Measurements from ENCODE around the gene ACAA2. TPM values are rescaled to one million over a fixed set of nuclear protein-coding genes. Genes with fewer than 3 reads are reported as not detected.

The ACAA2 gene
- total RNA-seq, 1 experiment from 2014 or later = 18.2 TPM

DNA sequence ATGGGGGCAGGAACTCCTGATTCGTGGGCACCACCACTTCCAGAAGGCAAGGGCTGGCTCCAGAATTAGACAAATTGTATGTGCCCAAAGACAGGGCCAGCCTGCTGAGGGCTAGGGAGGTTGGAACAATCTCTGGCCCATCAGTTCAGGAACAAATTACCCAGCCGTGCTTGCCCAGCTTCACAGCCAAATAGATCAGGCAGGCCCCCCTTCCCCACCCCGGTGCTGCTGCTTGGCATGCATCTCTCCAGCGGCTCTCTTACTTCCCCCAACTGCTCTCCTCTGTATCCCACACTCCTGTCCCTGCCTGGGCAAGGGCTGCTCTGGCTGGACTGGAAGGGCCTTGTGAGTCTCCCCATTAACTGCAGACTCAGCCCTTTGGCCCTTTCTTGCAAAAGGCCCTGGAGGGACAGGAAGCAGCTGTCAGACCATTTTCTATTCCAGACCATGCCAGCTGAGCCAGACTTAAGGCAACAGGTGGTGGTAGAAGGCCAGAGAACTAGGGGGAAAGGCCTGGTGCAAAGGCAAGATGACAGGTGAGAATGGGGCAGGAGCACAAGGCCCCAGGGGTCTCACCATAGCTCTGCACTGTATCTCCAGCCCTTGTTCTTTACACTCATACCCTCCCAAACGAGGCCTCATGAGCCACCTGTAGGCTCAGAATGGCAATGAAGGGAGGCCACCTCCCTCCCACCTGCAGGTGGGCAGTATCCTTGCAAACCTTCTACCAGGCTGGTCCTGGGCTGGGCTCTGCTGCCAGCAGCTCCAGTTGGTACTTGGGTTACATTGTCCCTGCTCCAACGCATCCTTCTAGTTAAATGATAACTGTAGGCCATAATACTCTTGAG, 30.7 kb upstream of the ACAA2 start:
- Histone ChIP-seq H3K9ac (ENCODE audit: low read length) (no peak overlapping the region), H2AFZ (ENCODE audit: low read depth, low read length, poor library complexity, severe bottlenecking) (no peak overlapping the region), H3K9me3 (ENCODE audit: control insufficient read depth in 1 of 2, insufficient read depth in 1 of 2, low read depth in 1 of 2, low read length in 2 of 2) (no peaks in the 10 kb centered on the region), H3K4me2 (ENCODE audit: low read length) (no peak overlapping the region), H3K4me1 (ENCODE audit: control insufficient read depth in 1 of 2, insufficient read depth in 2 of 2, low read length in 2 of 2) (peaks cover 7 to 23% of the 10 kb centered on the region in 2 experiments), H4K20me1 (ENCODE audit: insufficient read depth) (no peaks in the 10 kb centered on the region), H3K9me2 (ENCODE audit: insufficient read depth) (no peaks in the 10 kb centered on the region), H3K4me3 (replicated peaks in 1 of 2; ENCODE audit: low read depth in 1 of 2, low read length in 2 of 2) (no peak overlapping the region), H3K27ac (ENCODE audit: low read depth, low read length) (no peak overlapping the region), H3K79me2 (ENCODE audit: insufficient read depth, low read length) (no peaks in the 10 kb centered on the region), H3K36me3 (ENCODE audit: control insufficient read depth in 1 of 2, insufficient read depth in 2 of 2, low read length in 2 of 2) (peaks cover 3 to 12% of the 10 kb centered on the region in 2 experiments; a peak in 3 of 4 replicates), H3K27me3 (ENCODE audit: insufficient read depth, low read length) (no peaks in the 10 kb centered on the region)
- ATAC-seq (peak; percentile 33; the same call in 1 of the 2 replicates), DNase-seq (ENCODE audit: low read depth, low spot score) (no peak)
- POLR2A ChIA-PET = no interaction called here
- CTCF ChIA-PET = no interaction called here
- TF ChIP-seq SIN3A (IDR thresholded peaks at IDR 0.05; ENCODE audit: low read depth) (no peak), EGR1 (IDR thresholded peaks at IDR 0.05; ENCODE audit: low read depth) (no peak), POLR2A (IDR thresholded peaks at IDR 0.05; ENCODE audit: borderline replicate concordance, extremely low read depth, insufficient read depth, insufficient read length) (no peak), JUND (IDR thresholded peaks at IDR 0.05) (no peak), CEBPB (IDR thresholded peaks at IDR 0.05; ENCODE audit: low read depth) (no peak), YY1 (IDR thresholded peaks at IDR 0.05; ENCODE audit: extremely low read depth, insufficient replicate concordance, low read depth, low read length) (no peak), SRF (IDR thresholded peaks at IDR 0.05; ENCODE audit: low read depth) (no peak), CBX3 (IDR thresholded peaks at IDR 0.05; ENCODE audit: low read depth) (no peak), ZFX (IDR thresholded peaks at IDR 0.05) (no peak), TCF7L2 (IDR thresholded peaks at IDR 0.05; ENCODE audit: borderline replicate concordance, extremely low read depth, insufficient read depth, insufficient read length) (no peak), ELF1 (IDR thresholded peaks at IDR 0.05; ENCODE audit: borderline replicate concordance, low read depth) (no peak), ZNF274 (IDR thresholded peaks at IDR 0.05; ENCODE audit: low read depth, low read length) (no peak), EZH2phosphoT487 (IDR thresholded peaks at IDR 0.05; ENCODE audit: borderline replicate concordance) (no peak), SP1 (IDR thresholded peaks at IDR 0.05; ENCODE audit: low read depth) (no peak), RAD21 (IDR thresholded peaks at IDR 0.05; ENCODE audit: low read depth) (no peak), FOSL1 (IDR thresholded peaks at IDR 0.05; ENCODE audit: low read depth) (no peak)
- TF ChIP-seq, protein P1, sequence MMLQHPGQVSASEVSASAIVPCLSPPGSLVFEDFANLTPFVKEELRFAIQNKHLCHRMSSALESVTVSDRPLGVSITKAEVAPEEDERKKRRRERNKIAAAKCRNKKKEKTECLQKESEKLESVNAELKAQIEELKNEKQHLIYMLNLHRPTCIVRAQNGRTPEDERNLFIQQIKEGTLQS (IDR thresholded peaks at IDR 0.05) = no peak
- TF ChIP-seq, protein P2, sequence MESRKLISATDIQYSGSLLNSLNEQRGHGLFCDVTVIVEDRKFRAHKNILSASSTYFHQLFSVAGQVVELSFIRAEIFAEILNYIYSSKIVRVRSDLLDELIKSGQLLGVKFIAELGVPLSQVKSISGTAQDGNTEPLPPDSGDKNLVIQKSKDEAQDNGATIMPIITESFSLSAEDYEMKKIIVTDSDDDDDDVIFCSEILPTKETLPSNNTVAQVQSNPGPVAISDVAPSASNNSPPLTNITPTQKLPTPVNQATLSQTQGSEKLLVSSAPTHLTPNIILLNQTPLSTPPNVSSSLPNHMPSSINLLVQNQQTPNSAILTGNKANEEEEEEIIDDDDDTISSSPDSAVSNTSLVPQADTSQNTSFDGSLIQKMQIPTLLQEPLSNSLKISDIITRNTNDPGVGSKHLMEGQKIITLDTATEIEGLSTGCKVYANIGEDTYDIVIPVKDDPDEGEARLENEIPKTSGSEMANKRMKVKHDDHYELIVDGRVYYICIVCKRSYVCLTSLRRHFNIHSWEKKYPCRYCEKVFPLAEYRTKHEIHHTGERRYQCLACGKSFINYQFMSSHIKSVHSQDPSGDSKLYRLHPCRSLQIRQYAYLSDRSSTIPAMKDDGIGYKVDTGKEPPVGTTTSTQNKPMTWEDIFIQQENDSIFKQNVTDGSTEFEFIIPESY (IDR thresholded peaks at IDR 0.05; ENCODE audit: extremely low read depth, insufficient replicate concordance, low read length) = no peak
- TF ChIP-seq, protein P3, sequence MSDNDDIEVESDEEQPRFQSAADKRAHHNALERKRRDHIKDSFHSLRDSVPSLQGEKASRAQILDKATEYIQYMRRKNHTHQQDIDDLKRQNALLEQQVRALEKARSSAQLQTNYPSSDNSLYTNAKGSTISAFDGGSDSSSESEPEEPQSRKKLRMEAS (IDR thresholded peaks at IDR 0.05) = no peak
- TF ChIP-seq, protein P4, sequence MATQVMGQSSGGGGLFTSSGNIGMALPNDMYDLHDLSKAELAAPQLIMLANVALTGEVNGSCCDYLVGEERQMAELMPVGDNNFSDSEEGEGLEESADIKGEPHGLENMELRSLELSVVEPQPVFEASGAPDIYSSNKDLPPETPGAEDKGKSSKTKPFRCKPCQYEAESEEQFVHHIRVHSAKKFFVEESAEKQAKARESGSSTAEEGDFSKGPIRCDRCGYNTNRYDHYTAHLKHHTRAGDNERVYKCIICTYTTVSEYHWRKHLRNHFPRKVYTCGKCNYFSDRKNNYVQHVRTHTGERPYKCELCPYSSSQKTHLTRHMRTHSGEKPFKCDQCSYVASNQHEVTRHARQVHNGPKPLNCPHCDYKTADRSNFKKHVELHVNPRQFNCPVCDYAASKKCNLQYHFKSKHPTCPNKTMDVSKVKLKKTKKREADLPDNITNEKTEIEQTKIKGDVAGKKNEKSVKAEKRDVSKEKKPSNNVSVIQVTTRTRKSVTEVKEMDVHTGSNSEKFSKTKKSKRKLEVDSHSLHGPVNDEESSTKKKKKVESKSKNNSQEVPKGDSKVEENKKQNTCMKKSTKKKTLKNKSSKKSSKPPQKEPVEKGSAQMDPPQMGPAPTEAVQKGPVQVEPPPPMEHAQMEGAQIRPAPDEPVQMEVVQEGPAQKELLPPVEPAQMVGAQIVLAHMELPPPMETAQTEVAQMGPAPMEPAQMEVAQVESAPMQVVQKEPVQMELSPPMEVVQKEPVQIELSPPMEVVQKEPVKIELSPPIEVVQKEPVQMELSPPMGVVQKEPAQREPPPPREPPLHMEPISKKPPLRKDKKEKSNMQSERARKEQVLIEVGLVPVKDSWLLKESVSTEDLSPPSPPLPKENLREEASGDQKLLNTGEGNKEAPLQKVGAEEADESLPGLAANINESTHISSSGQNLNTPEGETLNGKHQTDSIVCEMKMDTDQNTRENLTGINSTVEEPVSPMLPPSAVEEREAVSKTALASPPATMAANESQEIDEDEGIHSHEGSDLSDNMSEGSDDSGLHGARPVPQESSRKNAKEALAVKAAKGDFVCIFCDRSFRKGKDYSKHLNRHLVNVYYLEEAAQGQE (IDR thresholded peaks at IDR 0.05; ENCODE audit: low read depth) = no peak
- no TSS peak for BruUV-seq (replicated peaks)
- intact Hi-C loops (cut with micrococcal nuclease) = no loop called here
- RAD21 ChIA-PET (ENCODE audit: low non-redundant PET in 1 of 2, low total read pairs in 2 of 2, uncharacterized antibody in 2 of 2, unreplicated experiment in 2 of 2) = no interaction called here
